ENCODE data around the gene CELA2B.
"Not testable (repeated sequence)": the region's sequence is repeated elsewhere in the genome, so short reads cannot be mapped to it uniquely, and the experiment has no call there.

The CELA2B gene

DNA sequence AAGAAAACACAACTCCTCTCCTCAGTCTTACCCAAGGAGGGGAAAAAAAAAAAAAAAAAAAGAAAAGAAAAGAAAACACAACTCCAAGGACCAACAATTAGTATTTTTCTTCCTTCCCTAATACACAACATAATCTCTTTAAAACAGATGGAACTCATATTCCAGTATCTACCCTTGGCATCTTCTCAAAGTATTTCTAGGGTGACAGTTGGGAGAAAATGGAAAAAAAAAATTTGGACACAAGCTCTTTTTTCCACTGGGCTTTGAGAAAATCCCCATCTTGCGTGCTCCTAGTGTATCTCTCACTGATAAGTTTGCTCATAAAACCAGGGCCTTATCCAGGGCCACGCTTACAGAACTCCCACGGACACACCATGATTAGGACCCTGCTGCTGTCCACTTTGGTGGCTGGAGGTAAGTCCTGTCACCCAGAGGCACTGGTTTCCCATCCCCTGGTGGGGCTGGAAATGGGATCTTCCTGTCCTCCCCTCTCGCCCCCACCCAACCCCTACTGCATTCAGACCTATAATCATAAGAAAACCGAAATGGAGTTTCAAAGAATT is at the start of gene CELA2B:
Gene CELA2B, plus strand, starts transcription at position 353 of the 563 bp plus-strand sequence. Its CDS starts 22 bp downstream, at position 375.
- no peak for FAIRE-seq

DNA sequence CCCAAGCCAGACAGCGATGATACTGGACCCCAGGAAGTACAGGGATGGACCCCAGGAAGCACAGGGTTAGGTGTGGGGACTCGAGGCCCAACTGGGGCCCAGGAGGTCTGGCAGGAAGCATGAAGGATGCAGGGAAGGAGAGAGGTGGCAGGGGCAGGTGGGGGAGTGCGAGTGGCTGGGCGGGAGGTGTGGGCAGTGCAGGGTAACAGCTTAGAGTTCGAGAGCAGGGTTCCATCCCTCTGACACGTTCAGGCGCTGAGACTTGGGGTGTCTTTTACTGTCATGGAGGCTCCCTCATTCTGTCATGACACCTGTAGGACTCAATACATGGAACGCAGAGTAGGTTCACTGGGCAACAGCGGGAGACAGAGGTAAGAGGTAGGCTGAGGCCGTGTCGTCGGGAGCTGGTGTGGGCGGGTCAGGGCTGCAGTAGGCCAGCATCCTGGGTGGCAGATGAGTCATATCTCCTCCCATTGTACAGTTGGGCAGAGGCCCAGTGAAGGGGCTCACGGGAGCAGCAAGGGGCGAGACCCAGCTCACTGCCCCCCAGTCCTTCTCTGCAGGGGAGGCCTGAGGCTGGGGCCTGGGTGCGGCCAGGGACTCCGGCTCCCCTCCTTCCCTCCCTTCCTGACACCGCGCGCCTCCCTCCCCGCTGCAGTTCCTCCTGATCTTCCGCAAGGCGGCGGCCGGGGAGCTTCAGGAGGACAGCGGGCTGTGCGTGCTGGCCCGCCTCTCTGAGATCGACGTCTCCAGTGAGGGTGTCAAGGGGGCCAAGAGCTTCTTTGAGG is 49.2 kb upstream of the CELA2B start:
- no peak for FAIRE-seq

DNA sequence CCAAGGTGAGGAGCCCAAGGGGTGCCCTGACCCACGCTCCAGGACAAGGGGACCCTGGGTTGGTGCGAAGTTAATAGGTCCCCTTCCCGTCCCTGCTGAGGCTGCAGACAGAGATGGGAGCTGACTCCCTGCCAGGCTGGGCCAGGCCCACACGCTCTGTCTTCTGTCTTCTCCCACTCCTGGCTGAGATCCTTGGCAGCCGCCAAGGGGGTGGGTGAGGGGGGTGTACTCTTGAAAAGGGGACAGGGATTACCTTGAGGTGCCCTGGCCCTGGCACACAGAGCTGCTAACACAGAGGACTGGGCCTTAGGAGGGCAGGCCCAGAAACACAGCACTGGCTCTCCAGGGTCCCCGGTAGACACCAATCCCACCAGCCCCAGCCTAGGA is 48.6 kb upstream of the CELA2B start:
- FAIRE-seq = no peak

DNA sequence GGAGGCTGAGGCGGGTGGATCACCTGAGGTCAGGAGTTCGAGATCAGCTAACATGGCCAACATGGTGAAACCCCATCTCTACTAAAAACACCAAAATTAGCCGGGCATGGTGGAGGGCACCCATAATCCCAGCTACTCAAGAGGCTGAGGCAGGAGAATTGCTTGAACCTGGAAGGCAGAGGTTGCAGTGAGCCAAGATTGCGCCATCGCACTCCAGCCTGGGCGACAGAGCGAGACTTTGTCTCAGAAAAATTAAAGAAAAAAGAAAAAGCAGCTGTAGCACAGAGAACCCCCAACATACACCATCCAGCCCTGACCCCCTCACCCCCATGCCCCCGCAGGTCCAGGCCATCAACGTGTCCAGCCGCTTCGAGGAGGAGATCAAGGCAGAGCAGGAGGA is 47.7 kb upstream of the CELA2B start:
- not testable (repeated sequence) for FAIRE-seq

DNA sequence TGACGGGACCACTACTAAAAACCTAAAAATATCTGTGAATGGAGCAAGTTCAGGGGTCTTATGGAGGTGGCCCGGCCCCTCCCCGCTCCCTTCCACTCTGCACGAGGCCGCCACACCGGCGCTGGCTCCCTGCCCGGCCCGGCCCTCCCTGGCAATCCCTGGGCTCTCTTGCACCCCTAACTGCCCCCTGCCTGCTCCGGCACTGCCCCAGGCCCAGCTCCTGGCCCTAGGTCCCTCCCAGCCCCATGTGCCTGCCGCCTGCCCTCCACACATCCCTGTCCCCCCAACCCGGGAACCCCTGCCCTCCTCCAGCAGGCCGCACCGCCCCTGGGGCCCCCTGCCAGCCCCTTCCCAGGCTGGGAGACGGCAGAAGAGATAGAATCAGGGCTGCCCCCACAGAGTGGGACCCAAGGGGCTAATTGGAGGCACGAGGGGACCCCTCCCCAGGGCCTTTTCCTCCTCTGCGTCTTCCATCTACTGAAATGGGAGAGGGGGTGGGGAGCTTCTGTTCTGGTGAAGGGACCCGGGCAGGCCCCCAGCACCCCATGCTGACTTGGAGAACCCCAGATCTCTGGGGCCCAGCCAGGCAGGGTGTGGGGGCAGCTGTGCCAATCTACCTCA is 47.0 kb upstream of the CELA2B start:
- FAIRE-seq = no peak

DNA sequence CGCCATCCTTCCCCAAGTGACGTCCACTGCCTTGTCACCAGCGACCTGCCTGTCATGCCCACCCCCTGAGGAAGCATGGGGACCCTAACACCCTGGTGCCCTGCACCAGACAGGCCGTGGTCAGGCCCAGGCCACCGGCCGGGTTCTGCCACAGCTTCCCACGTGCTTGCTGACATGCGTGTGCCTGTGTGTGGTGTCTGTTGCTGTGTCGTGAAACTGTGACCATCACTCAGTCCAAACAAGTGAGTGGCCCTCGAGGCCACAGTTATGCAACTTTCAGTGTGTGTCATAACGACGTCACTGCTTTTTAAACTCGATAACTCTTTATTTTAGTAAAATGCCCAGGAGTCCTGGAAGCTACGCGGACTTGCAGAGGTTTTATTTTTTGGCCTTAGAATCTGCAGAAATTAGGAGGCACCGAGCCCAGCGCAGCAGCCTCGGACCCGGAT is 46.2 kb upstream of the CELA2B start:
- no peak for FAIRE-seq

DNA sequence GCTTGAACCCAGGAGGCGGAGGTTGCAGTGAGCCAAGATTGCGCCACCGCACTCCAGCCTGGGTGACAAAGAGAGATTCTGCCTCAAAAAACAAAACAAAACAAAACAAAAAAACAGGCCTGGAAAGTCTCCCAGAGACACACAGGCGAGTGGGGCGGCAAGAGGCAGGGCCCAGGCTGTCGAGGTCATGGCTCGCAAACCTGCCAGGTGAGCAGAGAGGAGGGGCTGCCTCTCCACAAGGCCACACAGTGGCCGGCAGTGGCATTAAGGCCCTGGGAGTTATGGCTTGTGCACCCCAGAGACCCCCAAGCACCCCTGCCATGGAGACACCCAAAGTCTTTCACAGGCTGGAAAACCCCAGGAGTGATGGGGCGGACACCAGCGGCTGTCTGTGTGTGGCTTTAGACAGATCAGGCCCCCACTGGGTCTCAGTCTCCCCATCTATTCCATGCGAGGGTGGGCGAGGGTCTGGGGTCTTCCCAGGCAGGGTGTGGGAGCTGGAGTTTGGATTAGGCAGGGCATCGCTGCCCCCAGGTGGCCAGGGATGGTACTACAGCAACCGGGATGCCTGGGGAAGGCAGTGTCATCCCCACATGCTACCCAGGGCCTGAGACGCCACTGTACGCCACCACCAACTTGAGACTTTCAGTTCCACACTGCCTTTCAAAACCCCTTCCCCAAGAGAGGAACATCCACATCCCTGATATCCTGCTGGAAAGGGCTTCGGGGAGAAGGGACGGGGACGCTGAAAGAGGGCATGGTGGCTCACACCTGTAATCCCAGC is 44.9 kb upstream of the CELA2B start:
- FAIRE-seq = no peak

DNA sequence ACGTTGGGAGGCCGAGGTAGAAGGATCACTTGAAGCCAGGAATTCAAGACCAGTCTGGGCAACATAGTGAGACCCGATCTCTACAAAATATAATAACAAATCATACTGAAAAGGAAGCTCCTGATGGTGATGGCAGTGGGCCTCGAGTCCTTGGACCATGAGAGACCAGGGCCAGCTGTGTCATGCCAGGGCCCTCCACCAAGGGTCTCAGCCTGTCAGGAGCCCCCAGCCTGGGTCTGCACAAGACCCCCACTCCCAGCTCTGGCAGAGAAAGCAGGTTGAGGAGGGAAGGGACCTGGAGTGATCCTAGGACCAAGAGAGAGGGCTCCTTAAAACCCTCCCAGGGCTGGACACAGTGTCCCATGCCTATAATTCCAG is 44.3 kb upstream of the CELA2B start:
- FAIRE-seq = no peak

DNA sequence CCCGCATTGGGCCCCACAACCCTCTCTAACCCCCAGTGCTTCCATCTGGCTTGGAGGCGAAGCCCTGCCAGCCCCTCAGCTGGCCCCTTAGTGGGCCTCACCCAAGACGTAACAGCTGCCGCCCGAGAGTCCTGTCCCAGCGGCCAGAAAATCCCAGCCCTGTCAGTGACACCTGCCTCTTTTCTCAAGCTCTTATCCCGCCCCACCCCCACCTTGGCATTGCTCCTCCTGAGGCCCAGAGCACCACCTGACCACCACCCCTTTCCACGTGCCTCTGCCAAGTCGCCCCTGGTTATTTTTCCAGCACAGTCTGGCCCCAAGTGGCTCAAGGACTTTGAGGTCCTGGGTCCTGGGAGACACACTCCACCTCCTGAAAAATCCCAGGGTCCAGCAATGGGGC is 43.6 kb upstream of the CELA2B start:
- no peak for FAIRE-seq

DNA sequence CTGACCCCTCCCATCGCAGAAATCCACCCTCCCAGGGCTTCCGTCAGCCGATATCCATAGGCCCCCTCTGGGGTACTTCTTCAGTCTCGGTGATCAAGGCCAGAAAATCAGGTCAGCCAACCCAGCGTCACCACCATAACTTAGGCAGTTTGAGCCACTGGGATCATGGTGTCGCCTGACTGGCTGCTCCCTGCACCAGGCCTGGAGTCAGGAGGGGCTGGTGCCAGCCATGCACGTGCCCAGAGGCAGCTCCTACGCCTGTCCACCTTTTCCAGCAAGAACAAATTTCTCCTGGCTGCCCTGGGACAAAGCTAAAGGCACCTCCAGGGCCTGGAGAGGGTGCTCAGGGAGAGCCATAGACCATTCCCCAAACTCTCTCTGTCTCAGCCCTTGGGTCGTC is 42.4 kb upstream of the CELA2B start:
- no peak for FAIRE-seq

DNA sequence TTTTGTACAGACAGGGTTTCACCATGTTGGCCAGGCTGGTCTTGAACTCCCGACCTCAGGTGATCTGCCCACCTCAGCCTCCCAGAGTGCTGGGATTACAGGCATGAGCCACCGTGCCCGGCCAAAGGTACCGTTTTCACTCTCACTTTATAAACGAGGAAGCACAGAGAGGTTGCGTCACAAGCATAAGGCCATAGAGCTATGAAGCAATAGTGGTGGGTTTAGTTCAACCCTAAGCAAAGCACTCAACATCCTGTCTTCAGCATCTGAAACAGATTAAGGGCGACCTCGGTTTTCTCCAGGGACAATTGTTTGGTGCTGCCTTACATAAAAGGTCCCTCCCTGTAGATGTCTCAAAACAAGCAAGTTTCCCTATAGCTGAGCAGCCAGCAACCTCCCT is 41.2 kb upstream of the CELA2B start:
- FAIRE-seq = not testable (repeated sequence)

DNA sequence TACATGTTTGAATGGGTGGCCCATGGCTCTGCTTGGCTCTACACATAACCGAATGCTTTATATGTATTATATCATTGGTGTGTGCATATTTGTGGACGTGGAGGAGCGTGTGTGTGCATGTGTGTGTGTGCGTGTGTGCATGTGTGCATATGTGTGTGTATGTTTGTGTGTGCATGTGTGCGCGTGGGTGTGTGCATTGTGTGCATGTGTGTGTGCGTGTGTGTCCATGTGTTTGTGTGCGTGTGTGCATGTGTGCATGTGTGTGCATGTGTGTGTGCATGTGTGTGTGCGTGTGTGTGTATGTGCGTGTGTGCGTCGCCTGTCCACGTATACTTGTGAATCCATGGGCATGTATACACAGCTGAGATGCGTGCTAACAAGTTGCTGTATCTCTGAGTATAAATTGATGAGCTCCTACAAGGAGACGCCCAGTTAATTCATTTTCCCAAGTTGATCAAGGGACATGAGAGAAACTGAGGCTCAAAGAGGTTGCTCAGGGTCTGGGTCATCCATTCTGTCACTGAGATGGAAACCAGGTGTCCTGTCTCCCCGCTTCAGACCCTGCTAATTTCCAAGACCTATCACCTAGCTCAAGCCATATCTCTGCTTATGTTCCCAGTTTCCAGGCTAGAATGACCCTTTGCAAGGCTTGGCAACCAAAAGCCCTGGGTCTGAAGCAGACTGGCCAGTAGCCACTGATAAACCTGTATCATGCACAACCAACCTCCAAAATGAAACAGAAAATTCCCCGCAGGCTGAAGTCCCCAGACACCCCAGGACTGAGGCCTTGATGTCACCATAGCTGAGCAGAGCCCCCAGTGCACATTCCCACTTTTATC is 40.4 kb upstream of the CELA2B start:
- FAIRE-seq = no peak

DNA sequence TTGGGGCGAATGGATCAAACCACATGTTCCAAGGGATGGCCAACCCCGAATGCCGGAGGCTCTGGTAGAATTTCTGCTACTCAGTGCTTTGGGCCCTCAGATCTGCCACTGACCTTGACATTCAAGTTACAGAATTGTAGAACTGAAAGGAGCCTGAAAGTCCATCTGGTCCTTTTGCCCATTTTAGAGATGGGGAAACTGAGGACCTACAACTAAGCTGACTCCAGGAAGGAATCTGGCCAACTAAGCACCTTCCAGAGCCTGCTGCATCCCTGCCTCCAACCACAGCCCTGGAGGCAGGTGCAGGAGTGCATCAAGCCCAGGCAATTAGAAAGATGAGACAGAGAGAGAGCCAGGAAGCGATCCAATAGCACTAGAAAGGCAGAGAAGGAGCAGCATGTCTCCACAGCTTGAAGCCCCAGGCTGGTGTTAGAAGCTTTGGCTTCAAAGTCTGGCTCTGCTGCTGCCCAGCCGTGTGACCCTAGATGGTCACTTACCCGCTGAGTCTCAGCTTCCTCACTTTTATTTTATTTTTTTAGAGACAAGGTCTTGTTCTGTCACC is 38.9 kb upstream of the CELA2B start:
- FAIRE-seq = no peak

DNA sequence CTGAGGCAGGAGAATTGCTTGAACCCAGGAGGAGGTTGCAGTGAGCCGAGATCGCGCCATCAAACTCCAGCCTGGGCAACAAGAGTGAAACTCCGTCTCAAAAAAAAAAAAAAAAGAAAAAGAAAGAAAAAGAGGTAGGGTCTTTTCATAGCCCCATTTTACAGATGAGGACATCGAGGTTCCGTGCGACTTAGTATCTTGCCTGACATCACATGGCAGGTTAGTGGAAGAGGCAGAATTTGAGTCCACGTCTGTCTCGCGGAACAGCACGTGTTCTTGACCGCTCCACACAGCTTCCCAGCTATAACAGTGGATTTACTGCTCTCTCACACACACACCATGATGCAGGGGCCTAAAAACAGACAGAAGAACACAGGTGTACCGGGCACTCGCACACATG is 36.6 kb upstream of the CELA2B start:
- FAIRE-seq = no peak

DNA sequence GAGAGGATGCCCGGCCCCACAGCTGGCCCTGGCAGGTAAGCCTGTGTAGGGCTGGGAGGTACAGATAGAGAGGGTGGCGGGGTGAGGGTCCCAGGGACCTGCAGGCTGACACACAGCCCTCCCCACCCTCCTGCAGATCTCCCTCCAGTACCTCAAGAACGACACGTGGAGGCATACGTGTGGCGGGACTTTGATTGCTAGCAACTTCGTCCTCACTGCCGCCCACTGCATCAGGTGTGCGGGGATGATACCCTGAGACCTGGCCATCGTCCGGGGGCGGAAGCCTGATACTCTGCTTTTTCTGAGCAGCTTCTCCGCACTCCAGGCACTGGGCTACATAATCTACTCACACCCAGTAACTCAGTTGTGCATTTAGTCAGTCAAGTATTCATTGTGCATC is 35.5 kb upstream of the CELA2B start:
- FAIRE-seq = no peak

DNA sequence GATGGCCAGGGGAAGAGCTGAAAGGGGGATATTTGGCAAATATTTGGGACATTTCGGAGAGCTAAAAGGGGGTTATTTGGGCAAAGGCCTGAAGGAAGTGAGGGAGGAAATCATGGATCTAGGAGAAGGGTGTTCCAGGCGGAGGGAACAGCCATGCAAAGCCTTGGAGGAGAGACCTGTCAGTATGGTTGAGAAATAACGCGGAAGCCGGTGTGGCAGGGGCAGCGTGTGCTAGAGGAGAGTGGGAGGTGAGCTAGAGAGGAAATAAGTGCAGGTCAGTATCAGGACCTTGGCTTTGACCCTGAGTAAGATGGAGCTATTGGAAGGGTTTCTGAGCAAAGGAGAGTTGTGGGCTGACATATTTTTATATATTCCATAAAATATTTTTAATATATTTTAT is 34.7 kb upstream of the CELA2B start:
- FAIRE-seq = no peak

DNA sequence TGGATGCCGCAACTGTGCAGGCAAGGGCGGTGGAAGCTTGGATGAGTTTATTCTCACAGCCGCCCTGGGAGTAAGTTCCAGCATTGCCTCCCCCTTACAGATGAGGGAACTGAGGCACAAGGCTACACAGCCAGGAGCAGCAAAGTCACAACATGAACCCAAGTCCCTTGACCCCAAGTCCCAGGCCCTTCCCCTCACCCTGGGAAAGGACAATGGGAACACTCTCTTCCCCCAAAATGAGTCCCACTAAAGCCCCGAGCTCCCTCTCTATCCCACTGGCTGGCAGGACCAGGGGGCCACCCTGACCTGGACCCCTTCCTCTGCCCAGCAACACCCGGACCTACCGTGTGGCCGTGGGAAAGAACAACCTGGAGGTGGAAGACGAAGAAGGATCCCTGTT is 33.8 kb upstream of the CELA2B start:
- no peak for FAIRE-seq

DNA sequence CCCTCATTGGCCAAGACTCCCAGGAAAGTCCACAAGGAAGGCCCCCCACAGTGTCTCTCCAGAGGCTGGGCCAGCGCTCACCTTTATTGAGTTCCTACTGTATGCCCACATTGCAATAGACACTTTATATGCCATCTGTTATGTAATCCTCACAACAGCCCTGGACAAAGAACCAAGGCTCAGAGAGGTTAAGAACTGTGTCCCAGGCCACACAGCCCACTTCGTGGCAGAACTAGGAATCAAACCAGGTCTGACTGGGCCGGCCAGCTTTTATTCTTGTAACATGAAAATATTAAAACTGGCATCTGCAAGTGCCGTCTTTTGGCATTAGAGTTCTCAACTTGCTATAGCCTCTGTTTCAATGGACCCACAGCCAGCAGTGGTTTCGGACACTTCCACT is 33.1 kb upstream of the CELA2B start:
- no peak for FAIRE-seq

DNA sequence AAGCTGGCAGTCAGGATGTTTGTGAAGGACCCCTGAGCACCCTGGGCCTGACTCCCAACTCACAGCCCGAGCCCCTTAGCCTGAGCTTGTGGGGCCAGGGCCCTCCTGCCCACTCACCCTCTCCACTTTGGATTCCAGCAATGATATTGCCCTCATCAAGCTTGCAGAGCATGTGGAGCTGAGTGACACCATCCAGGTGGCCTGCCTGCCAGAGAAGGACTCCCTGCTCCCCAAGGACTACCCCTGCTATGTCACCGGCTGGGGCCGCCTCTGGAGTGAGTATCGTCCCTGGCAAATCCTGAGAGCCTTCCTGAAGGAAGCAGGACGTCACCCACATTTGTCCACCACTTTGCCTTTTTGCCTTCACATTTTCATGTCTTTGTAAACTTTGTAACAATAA is 32.6 kb upstream of the CELA2B start:
- FAIRE-seq = no peak

DNA sequence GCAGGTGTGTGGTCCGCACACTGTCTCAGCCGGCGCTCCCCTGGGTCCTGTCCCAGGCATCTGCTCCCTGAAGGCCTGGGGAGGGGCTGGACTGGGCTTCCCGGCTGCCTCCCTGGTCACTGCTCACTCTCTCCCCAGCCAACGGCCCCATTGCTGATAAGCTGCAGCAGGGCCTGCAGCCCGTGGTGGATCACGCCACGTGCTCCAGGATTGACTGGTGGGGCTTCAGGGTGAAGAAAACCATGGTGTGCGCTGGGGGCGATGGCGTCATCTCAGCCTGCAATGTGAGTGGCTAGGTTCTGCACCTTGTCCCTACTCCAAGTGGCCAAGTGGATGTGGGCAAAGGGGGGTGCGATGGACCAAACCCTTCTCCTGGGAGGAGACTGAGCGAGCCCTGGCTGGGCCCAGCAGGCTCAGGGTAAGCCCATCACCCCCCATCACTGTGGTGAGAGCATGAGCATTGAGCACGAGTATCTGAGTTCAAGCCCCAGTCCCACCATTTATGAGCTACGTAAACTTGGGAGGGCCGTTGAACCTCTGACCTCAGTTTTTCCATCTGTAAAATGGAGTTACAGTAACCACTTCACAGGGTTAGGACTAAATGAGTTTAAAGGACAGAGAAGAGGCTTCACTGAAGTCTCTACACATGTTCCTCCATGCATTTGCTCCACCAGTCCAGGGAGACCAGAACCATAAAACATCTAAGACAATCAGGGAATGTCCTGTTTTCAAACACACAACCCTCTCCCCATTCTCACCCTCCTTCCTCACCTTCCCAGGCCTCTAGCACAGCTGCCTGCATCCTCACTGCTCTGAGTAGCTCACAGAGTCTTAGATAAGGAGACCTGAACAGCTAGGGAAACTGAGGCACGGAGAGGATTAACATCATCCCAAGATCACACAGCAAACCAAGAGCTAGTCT is 31.2 kb upstream of the CELA2B start:
- FAIRE-seq = no peak

Measured in colon (tissue), 2 donors.